ENCODE results near the gene SEC63.

SEC63 gene

GRCh38 chr6:107976155-107976783, 18.3 kb upstream of the SEC63 start:
- CTCF ChIA-PET, result interaction anchor here (1.1 kb wide), 1 partner anchor 73 kb away, joined by 3 read pairs; no protein-coding TSS in a partner anchor
- no peak for TF ChIP-seq CTCF (conservative IDR thresholded peaks at IDR 0.05; ENCODE audit: low read depth)
- POLR2A ChIA-PET (ENCODE audit: low non-redundant PET), result no interaction called here
- H3K27ac ChIP-seq, result no peak overlapping the region
- DNase-seq (ENCODE audit: low spot score), result no peak

GRCh38 chr6:107973594-107973993, 15.6 kb upstream of the SEC63 start:
- POLR2A ChIA-PET (ENCODE audit: low non-redundant PET), result no interaction called here
- no peak for DNase-seq (ENCODE audit: low spot score)
- no peak overlapping the region for H3K27ac ChIP-seq
- CTCF ChIA-PET, result no interaction called here
- no peak for TF ChIP-seq CTCF (conservative IDR thresholded peaks at IDR 0.05; ENCODE audit: low read depth)

GRCh38 chr6:107972413-107973096, 14.5 kb upstream of the SEC63 start:
- no peak for DNase-seq (ENCODE audit: low spot score)
- POLR2A ChIA-PET (ENCODE audit: low non-redundant PET), result no interaction called here
- TF ChIP-seq CTCF (conservative IDR thresholded peaks at IDR 0.05; ENCODE audit: low read depth), result no peak

GRCh38 chr6:107971181-107971580, 13.2 kb upstream of the SEC63 start:
- POLR2A ChIA-PET (ENCODE audit: low non-redundant PET), result no interaction called here
- CTCF ChIA-PET, result no interaction called here
- DNase-seq (ENCODE audit: low spot score), result no peak
- no peak overlapping the region for H3K27ac ChIP-seq
- no peak for TF ChIP-seq CTCF (conservative IDR thresholded peaks at IDR 0.05; ENCODE audit: low read depth)

More at GRCh38 chr6:107972413-107973096, 14.5 kb upstream of the SEC63 start:
- CTCF ChIA-PET, result no interaction called here
- no peak overlapping the region for H3K27ac ChIP-seq

GRCh38 chr6:107970255-107970654, 12.2 kb upstream of the SEC63 start:
- DNase-seq (ENCODE audit: low spot score), result no peak
- TF ChIP-seq CTCF (conservative IDR thresholded peaks at IDR 0.05; ENCODE audit: low read depth), result no peak
- CTCF ChIA-PET, result no interaction called here
- POLR2A ChIA-PET (ENCODE audit: low non-redundant PET), result no interaction called here
- no peak overlapping the region for H3K27ac ChIP-seq

- H3K27ac ChIP-seq, result no peak overlapping the region
- DNase-seq (ENCODE audit: low spot score), result no peak
- POLR2A ChIA-PET (ENCODE audit: low non-redundant PET), result no interaction called here
- no peak for TF ChIP-seq CTCF (conservative IDR thresholded peaks at IDR 0.05; ENCODE audit: low read depth)
- CTCF ChIA-PET, result interaction anchor here (0.5 to 0.9 kb wide), 3 partner anchors 56 to 525 kb away, joined by 3 to 7 read pairs (median 3); no protein-coding TSS in a partner anchor
Observed at GRCh38 chr6:107968081-107968480, 10.1 kb upstream of the SEC63 start.
